BJ (cell line): ENCODE measurements around the gene LYPD6. TPM values are rescaled to one million over a fixed set of nuclear protein-coding genes. Genes with fewer than 3 reads are reported as not detected.

Experiments used
- CTCF ChIA-PET: fragments of 350-600 bp; formaldehyde crosslinking; extraction: SDS; loops from one replicate; lab custom pipeline; 2021; ENCODE audit warnings: antibody characterized with exemption, inconsistent platforms; lab: Yijun Ruan, JAX
- POLR2A ChIA-PET: fragments of 300-600 bp; sonication (Branson Sonifier 250); formaldehyde crosslinking; extraction: SDS; loops from one replicate; lab custom pipeline; 2021; ENCODE audit warnings: antibody characterized with exemption; lab: Charles Lee
- DNase-seq: peaks from one replicate; pipeline ENCODE4 v3.0.0-alpha.2; 2011; ENCODE audit warnings: low read depth
- H3K27me3 ChIP-seq: 2 replicates; pipeline ENCODE4 v1.6.0; 2011; ENCODE audit warnings: low read length; ENCODE audit not compliant: control insufficient read depth, insufficient read depth
- H3K36me3 ChIP-seq: 2 replicates; pipeline ENCODE4 v1.5.1; 2011; ENCODE audit warnings: low read length; ENCODE audit not compliant: control insufficient read depth, insufficient read depth
- H3K4me3 ChIP-seq: 2 replicates; pipeline ENCODE4 v1.5.1; 2011; ENCODE audit warnings: low read depth, mild to moderate bottlenecking, control low read depth, low read length
- polyA plus RNA-seq: library from polyadenylated mRNA; depleted of rRNA; stranded (reverse); fragments of >200 nt; gene quantifications from 2 replicates; pipeline ENCODE4 v1.2.3, GENCODE V29; 2011
- TF ChIP-seq, protein P1 (sequence below): IDR thresholded peaks from 2 replicates; pipeline ENCODE4 v1.5.1; 2011; ENCODE audit warnings: low read depth, mild to moderate bottlenecking, control low read depth, inconsistent platforms, low read length, moderate library complexity; ENCODE audit not compliant: insufficient read depth

Gene LYPD6
- polyA plus RNA-seq, 1 experiment, result 7.1 TPM

DNA sequence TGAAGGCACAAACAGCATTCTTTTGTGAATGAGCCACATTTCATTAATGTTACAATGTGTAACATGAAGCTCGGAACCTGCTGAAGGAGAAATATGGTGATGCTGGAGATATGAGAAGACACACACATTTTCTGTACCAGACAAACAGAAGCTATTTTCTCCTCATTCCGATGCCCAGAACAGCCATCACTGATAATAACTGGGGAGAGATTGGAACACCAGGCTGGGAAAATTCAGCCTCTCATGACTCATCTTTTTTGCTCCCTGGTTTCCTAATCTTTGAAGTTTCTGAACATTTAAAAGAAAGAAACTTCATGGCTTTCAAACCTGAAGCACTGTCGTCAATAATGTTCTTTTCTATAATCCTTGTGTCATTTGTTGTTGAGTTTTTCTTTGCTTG, 110.9 kb downstream of the LYPD6 start:
- DNase-seq, result no peak
- TF ChIP-seq, protein P1, sequence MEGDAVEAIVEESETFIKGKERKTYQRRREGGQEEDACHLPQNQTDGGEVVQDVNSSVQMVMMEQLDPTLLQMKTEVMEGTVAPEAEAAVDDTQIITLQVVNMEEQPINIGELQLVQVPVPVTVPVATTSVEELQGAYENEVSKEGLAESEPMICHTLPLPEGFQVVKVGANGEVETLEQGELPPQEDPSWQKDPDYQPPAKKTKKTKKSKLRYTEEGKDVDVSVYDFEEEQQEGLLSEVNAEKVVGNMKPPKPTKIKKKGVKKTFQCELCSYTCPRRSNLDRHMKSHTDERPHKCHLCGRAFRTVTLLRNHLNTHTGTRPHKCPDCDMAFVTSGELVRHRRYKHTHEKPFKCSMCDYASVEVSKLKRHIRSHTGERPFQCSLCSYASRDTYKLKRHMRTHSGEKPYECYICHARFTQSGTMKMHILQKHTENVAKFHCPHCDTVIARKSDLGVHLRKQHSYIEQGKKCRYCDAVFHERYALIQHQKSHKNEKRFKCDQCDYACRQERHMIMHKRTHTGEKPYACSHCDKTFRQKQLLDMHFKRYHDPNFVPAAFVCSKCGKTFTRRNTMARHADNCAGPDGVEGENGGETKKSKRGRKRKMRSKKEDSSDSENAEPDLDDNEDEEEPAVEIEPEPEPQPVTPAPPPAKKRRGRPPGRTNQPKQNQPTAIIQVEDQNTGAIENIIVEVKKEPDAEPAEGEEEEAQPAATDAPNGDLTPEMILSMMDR, result no peak
- H3K36me3 ChIP-seq, result no peaks in the 10 kb centered on the region
- ChIA-PET POLR2A (interaction anchor here (0.5 kb wide), 1 partner anchor 99 kb away, joined by 3 read pairs; no protein-coding TSS in a partner anchor), CTCF (no interaction called here)
- H3K27me3 ChIP-seq, result no peaks in the 10 kb centered on the region
- no peak overlapping the region for H3K4me3 ChIP-seq

- POLR2A ChIA-PET, result no interaction called here
- CTCF ChIA-PET, result no interaction called here
- H3K27me3 ChIP-seq, result no peaks in the 10 kb centered on the region
- DNase-seq, result no peak
- no peaks in the 10 kb centered on the region for H3K36me3 ChIP-seq
- TF ChIP-seq, protein P1, result no peak
- H3K4me3 ChIP-seq, result no peak overlapping the region
These were observed 112.0 kb downstream of the LYPD6 start for GRCh38 chr2:149442346-149442745.

GRCh38 chr2:149443150-149443549, 112.8 kb downstream of the LYPD6 start:
- ChIA-PET POLR2A (no interaction called here), CTCF (no interaction called here)
- H3K27me3 ChIP-seq, result no peaks in the 10 kb centered on the region
- DNase-seq, result no peak
- H3K4me3 ChIP-seq, result no peak overlapping the region
- TF ChIP-seq, protein P1, result no peak
- H3K36me3 ChIP-seq, result no peaks in the 10 kb centered on the region

- ChIA-PET POLR2A (no interaction called here), CTCF (interaction anchor here (0.7 kb wide), 1 partner anchor 37 kb away, joined by 3 read pairs; no protein-coding TSS in a partner anchor)
- TF ChIP-seq, protein P1, result no peak
- H3K36me3 ChIP-seq, result no peaks in the 10 kb centered on the region
- no peak for DNase-seq
- H3K27me3 ChIP-seq, result no peaks in the 10 kb centered on the region
- H3K4me3 ChIP-seq, result no peak overlapping the region
These were observed 116.4 kb downstream of the LYPD6 start for GRCh38 chr2:149446748-149447147.

GRCh38 chr2:149448315-149448714, 117.9 kb downstream of the LYPD6 start:
- no peaks in the 10 kb centered on the region for H3K36me3 ChIP-seq
- TF ChIP-seq, protein P1, result no peak
- H3K4me3 ChIP-seq, result no peak overlapping the region
- no peak for DNase-seq
- H3K27me3 ChIP-seq, result no peaks in the 10 kb centered on the region
- ChIA-PET CTCF (no interaction called here), POLR2A (no interaction called here)
